HUDEP-2 (cell line): Measurements from ENCODE around the gene TRIP6.
A peak's percentile ranks its signal among the peaks of the same experiment; 100 is the strongest.

Experiments
- DNase-seq, 76 experiments: peaks; one replicate each; lab custom pipeline; 2025; ENCODE audit not compliant: unreplicated experiment in 76 of 76; lab: John Stamatoyannopoulos, UW

TRIP6 gene, protein sequence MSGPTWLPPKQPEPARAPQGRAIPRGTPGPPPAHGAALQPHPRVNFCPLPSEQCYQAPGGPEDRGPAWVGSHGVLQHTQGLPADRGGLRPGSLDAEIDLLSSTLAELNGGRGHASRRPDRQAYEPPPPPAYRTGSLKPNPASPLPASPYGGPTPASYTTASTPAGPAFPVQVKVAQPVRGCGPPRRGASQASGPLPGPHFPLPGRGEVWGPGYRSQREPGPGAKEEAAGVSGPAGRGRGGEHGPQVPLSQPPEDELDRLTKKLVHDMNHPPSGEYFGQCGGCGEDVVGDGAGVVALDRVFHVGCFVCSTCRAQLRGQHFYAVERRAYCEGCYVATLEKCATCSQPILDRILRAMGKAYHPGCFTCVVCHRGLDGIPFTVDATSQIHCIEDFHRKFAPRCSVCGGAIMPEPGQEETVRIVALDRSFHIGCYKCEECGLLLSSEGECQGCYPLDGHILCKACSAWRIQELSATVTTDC

DNA sequence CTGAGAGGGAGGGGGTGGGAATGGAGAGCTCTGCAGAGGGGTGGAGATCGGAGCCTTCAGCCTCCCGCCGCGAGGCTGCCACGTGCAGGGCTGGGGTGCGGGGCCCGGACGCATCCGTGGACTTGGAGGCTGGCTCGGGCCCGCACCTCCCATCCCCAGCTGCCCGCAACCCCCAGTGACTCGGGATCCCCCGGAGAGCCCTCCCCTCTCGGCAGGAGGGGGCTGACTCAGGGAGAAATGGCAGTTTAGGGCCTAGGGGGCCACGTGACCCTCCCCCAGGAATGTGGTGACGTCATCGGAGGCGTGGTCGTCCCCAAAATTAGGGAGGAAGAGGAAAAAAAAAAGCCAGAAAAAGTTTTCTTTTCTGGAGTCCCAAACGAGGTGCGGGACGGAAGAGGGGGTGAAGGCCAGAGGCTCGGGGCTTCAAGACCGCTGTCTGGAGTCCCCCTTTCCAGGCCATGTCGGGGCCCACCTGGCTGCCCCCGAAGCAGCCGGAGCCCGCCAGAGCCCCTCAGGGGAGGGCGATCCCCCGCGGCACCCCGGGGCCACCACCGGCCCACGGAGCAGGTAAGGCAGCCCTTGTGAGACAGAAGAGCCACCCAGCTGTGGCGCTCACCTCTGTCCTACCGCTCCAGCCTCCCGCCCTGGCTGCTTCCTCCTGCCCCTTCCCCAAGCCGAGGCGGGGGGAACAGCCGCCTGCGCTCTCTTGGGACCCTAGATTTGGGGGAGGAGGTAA is at the start of gene TRIP6:
TRIP6 (plus strand) TSS at position 348 of the 736 bp plus-strand sequence; CDS start at position 459, 111 bp downstream.
- DNase-seq: peak in 74 of 76 experiments; percentile 24 to 89 (median 75)

DNA sequence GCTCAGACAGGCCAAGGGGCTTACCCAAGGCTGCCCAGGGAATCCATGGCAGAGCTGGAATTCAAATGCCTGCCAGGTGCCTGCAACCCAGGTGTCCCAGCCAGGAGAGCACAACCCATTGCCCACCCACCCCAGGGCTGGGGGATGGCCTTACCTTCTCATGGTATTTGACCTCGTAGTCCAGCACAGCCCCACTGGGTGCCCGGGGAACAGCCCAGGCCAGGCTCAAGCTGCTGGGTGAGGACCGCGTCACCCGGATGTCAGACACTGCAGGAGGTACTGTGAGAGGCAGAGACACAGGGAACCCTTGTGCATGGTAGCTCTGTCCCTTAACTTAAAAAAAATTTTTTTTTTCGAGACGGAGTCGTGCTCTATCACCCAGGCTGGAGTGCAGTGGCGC is 48.8 kb upstream of the TRIP6 start:
- DNase-seq: no peak

DNA sequence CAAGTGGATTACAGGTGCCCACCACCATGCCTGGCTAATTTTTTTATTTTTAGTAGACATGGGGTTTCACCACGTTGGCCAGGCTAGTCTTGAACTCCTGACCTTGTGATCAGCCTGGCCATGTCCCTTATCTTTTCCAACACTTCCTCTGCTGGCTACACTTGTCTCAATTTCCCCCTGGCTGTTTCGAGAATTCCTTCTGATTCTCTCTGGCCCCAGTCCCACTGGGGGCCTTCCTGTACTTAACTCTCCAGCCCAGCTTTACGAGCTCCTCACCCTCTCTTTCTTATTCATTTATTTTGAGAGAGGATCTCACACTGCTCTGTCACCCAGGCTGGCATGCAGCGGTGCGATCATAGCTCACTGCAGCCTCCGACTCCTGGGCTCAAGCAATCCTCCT is 48.4 kb upstream of the TRIP6 start:
- DNase-seq: no peak

DNA sequence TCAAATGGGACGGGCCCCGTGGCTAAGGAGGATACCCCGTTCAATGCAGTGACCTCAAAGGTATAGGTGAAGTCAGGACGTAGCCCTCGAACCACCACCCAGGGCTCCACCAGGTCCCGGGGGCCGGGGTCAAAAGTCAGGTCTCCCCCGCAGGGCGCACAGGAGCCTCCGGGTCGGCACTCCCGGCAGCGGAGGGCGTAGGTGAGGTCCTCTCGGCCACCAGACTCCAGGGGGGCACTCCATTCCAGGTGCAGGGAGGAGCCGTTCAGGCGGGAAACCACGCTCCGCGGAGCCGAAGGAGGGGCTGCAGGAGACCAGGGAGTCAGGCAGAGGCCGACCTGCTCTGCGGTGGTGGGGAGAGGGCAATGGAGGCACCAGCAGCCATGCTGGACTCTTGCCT is 47.6 kb upstream of the TRIP6 start:
- no peak for DNase-seq

DNA sequence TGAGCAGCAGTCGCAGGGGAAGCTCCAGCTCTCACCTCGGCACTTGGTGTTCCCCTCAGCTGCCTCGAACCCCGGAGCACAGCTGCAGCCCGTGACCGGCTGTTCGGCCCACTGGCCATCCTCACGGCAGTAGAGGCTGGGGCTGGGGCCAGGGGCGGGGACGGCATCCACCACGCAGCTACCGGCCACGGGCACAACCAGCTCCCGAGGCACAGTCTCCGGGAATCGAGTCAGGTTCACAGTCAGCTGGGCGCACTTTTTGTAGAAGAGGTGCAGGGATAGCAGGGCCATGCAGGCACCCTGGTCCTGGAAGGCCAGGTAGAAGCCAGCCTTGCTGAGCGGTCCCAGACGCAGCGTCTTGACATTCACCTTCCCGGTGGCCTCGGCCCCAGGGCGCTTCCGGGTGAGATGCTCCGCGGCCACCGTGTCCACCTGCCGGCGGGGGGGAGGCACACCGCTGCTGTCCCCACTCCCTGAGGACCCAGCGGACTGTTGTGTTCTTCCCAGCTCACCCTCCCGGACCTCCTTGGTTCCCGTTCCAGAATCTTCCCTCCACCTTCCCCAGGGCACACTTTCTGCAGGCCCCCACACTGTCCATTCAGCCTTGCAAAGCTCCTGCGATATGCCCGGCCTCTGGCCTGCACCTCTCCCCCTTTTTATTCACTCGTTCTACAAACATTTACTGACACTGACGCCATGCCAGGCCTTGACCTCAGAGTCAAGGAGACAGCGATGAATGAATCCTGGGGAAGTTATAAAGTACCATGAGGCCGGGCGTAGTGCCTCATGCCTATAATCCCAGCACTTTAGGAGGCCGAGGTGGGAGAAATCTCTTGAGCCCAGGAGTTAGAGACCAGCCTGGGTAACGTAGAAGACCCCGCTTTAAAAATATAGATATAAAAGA is 44.7 kb upstream of the TRIP6 start:
- no peak for DNase-seq

DNA sequence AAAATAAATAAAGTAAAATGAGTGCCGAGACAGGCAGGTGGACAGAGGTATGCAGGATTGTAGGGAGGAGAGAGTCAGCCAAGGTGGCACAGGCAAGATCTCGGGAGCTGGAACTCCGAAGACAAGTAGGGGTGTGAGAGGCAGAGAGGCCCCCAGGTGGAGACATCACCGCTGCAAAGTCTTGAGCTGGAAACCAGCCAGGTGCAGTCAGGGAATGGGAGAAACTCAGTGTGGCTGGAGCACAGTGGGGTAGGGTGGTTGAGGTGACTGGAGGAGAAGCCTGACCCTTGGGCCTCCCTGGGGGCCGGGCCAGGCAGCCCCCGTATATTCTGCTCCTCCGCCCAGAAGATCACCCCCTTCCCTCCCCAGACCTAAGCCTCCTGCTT is 44.1 kb upstream of the TRIP6 start:
- no peak for DNase-seq

DNA sequence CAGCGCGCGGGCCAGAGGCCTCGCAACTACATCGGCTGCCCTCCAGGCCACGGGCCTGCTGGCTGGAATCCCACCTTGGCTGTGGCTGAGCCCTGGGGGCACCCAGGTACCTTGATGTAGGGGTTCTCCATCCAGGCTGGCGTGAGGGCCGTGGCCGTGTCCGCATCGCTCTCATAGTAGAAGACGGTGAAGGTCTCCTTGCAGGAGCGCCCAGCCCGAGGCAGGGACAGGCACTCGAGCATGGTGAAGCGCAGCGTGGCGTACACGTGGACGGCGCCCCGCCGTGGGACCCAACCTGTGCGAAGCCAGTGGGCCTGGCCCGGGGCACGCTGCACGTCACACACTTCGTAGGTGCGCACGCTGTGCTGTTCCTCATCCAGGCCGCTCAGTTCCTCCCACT is 43.7 kb upstream of the TRIP6 start:
- DNase-seq: no peak

DNA sequence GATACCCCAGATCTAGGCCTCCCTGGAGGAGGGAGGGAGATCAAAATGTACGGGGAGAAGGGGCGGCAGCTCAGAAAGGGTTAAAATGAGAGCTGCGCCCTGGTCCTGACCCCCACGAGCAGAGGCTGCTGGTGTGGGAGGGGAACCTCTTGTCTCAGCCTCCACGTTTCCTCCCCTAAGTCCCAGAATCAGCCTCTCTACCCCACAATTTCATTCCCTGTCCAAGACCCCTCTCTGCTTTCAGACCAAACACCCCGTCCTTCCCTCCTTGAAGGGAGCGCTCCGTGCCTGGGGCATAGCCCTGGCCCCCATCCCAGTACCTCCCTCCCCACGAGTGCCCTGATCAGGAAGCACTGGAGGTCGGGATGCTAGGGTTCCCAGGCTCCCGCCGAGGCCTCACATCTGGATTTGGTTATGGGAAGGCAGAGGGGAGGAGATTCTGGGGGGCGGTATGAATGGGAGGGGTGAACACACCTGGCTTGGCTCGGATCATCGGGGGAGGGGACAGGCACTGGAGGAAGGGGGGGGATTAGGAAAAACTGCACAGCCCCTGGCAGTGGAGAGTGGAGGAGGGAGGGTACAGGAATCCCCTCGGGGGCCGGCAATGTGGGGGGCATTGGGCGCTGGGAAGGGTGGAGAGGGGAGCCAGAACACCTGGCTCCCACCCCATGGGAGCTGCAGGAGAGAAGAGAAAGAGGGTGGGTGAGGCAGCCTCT is 42.5 kb upstream of the TRIP6 start:
- DNase-seq: no peak

DNA sequence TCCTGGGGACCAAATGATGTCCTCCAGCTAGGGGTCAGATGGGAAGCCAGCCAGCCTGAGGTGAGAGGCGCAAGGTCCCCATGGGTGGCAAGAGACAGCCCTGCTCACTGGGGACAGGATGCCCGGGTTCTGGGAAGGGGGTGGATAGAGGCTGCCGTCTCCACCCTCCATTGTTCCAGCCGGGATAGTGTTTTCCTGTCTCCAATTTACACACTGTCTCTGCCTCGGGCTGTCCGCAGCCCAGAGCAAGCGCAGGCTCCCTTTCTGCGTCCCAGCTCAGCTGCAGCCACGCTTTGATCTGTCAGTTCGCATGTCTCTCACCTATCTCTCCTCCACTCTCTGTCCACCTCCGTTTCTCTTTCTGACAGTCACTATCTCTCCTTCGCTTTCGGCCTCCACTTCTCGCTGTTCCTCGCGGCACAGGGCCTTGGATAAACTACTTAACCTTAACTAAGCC is 41.9 kb upstream of the TRIP6 start:
- no peak for DNase-seq

DNA sequence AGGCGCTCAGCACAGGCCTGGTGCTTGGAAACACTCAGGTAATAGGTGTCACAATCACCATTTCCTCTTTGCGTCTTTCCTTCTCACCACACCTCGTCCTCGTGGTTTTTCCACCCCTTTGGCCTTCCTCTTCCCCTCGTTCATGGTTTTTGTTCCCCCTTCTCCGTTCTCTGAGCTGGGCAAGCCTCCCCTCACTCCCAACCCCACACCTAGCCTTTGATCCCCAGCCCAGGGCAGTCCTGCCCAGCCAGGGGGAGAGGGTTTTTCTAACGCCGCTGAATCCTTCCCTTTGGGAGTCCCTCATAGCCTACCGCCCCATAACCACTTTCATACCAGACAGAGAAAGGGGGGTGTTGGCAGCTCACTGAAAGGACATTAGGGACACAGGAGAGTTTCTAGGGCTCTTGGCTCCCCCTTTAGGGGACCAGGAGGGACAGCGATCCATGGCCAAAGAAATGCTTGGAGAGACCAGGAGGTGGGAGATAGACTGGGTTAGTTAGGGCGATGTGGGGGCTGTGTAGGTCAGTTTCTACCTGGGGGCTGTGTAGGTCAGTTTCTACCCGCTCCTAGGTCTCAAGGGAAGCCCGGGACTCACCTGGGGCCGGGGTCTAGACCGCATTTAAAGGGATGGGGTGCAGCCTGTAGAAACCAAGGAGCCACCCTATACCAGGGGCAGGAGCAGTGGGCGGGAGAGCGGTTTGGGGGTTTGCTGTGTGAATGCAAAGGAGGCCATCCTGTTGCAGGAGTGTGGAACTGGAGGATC is 41.3 kb upstream of the TRIP6 start:
- peak in 29 of 76 experiments; percentile 2 to 48 (median 22) for DNase-seq

DNA sequence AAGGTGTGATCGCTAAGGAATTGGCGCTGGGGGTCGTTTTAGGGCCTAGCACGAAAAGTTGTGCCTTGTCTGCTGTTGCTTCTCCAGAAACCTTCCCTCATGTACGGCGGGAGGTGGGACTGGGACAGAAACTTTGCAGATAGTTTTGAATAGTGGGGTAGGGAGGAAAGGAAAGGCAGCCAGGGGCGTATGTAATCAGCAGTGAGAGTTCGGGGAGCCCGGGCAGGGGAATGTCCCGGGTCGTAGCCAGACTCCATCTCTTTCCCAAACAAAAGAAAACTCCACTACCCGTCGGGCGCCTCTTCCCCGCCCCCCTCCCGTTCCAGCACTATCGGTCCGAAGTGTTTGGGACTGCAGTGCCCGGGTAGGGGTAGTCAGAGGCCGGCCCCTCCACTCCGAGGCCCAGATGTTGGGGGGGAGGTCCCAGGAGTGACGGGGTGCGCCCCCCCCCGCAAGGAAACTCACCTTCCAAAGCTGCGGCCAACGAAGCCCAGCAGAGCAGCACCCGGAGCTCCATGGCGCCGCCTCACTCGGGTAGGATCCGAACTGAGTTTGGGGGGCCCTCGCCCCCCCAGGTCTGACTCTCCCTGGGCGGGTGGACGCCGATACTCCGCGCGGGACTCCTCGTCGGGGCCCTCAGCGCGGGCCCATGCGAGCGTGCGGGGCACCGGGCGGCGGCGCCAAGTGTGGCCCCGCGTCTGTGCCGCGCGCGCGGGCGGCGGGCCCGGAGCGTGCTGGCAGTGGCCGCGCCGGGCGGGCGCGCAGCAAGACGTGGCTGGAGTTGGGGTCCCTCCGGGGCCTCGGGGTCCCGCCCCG is 40.5 kb upstream of the TRIP6 start:
- peak in 6 of 76 experiments; percentile 18 to 42 (median 28) for DNase-seq

DNA sequence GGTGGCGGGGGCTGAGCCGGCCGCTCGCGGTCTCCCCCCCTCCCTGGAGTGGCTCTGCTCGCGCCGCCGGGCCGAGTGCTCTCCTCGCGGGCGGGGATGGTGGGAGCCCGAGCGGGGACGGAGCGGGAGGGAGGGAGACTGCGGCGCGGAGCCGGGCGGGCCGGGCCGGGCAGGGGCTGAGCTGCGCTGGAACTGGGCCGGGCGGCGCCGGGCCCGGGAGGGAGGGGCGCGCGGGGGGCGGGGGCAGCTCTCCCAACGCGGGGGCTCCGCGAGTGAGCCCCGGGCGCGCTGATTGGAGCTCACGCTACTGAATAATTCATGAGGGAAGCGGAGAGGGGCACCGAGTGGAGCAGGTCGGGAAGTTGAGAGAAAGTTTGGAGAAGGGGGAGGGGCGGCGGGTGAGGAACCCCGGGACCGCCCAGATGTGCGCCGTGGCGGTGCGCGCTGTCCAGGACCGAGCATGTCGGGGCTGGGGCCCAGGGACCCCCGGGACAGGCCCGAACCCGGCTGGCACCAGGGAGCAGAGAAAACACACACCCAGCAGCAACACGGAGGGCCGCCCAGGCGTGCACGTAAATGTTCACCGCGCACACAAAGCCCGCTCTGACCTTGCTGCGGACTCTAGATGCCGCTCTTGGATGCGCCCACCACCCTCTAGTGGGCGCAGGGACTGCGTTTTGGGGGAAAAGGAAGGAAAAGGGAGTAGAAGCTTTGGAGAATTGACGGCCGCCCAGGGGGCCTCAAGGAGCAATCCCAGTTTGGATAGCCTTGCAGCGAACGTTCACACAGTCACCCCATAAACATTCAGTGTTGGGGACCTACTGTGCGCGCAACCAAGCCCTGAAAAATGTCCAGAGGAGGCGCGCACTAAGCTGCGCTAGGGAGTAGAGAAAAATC is 39.6 kb upstream of the TRIP6 start, which contains the start of gene EPHB4:
EPHB4 (minus strand) TSS at position 194 of the 897 bp plus-strand sequence. CDS start 493 bp downstream, outside the sequence.
- peak in 72 of 76 experiments; percentile 36 to 87 (median 76) for DNase-seq

DNA sequence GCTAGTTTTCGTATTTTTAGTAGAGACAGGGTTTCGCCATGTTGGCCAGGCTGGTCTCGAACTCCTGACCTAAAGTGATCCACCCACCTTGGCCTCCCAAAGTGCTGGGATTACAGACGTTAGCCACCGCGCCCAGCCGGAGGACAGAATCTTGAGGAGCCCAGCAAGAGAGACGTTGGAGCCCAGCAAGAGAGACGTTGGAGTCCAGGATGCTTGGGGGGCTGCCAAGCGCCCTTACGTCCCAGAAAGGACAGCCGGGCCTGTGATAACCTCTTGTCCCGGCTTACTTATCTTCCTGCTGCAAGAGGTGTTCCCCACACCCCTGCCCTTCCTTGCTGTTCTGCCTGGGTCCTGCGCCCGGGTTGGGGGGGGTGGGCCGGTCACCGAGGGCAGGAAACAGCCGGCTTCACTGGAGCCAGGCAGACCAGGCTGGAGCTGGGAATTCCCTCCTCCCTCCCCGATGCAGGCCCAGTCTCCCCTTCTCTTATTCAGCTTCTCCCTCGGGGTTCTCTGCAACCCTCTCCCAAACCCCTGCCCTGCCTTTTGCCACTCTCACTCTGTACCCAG is 38.0 kb upstream of the TRIP6 start:
- peak in 75 of 76 experiments; percentile 15 to 87 (median 72) for DNase-seq

DNA sequence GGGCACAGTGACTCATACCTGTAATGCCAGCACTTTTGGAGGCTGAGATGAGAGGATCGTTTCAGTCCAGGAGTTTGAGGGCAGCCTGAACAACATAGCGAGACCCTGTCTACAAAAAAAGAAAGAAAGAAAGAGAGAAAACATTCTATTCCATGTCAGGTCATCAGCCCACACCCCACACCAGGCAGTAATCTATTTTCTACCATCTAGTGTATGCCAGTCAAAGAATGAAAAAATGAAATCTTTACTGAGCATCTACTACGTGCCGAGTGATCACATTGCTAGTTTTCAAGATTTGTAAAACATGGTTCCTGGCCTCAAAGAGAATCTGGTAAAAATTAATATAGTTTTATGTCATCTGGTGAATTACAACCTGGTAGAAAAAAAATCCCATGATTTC is 36.8 kb upstream of the TRIP6 start:
- no peak for DNase-seq

DNA sequence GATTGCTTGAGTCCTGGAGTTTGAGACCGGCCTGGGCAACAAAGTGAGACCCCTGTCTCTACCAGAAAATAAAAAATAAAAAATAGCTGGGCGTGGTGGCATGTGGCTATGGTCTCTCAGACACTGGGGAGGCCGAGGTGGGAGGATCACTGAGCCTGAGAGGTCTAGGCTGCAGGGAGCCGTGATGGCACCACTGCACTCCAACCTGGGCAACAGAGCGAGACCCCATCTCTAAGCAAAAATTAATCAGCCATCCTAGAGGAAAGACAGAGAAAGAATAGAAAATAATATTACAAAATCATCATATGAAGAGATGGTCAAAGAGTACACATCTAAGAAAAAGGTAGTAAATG is 34.9 kb upstream of the TRIP6 start:
- DNase-seq: no peak

DNA sequence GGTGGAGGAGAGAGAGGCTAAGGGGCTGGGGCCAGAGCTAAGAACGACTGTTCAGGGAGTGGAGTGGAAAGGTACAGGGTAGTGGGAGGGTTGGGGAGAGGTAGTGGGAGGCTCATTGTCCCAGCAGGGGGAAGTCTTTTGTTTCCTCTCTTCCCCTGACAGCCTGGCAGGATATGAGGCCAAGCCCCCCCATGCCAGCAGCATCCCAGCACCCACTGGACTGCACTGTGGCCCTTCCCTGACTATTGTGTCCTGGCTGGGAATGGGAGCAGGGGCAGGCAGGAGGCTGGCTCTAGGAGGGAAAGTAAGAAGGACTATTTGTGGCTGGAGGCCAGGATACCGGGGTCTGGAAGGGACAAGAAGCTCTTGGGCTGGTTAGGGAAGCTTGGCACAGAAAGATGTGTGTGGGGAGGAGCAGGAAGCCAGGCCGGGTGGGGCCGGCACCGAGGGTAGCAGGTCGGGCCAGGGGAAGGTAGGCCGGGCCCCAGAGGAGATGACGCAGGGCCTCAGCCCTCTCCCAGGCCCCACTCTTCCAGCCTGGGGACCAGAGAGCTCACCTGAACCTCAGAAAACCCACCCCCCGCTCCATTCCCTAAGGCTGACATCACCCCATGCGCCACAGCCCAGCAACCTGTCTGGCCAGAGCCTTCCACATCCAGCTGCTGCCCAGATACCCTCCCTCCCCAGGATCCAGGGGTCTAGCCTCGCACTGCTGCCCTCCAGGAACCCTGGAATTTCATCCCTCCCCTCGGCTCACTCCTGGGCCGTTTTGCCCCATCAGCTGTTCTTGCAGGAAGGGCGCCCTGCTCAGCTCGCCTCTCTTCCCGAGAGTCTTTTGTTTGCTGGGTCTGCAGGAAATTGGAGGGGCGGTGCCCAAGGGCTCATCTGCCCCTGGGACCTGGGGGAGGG is 31.0 kb upstream of the TRIP6 start:
- DNase-seq: peak in 13 of 76 experiments; percentile 2 to 53 (median 23)
